GM19455 (cell line): ENCODE measurements around the gene ZNF219.

Source experiments
- ATAC-seq: cut with Tn5 transposase; IDR thresholded peaks from one replicate; pipeline ENCODE4 v1.9.1; 2021; ENCODE audit not compliant: unreplicated experiment

Gene ZNF219

GRCh38 chr14:21070083-21070609 lies 28.3 kb downstream of the ZNF219 start, which contains the start of gene ARHGEF40:
TSS of gene ARHGEF40 (plus strand) at chr14:21070304. CDS start at chr14:21070397, 93 bp downstream.
- ATAC-seq = no peak

- ATAC-seq = no peak
These were observed 28.9 kb downstream of the ZNF219 start for GRCh38 chr14:21069388-21070082.

GRCh38 chr14:21068521-21069387 lies 29.7 kb downstream of the ZNF219 start:
- no peak for ATAC-seq

GRCh38 chr14:21066882-21067502 lies 31.5 kb downstream of the ZNF219 start:
- ATAC-seq = no peak

- no peak for ATAC-seq
These were observed 35.0 kb downstream of the ZNF219 start for GRCh38 chr14:21063479-21063878.

- ATAC-seq = no peak
These were observed 37.1 kb downstream of the ZNF219 start for GRCh38 chr14:21061347-21061668.

GRCh38 chr14:21060614-21061346 lies 37.7 kb downstream of the ZNF219 start:
- no peak for ATAC-seq

GRCh38 chr14:21059842-21060613 lies 38.4 kb downstream of the ZNF219 start:
- no peak for ATAC-seq

GRCh38 chr14:21058903-21059302 lies 39.6 kb downstream of the ZNF219 start:
- ATAC-seq = no peak

- no peak for ATAC-seq
These were observed 40.4 kb downstream of the ZNF219 start, which contains the start of gene RNASE8 for GRCh38 chr14:21057803-21058675. TSS of gene RNASE8 (plus strand) at chr14:21057822. CDS start at chr14:21057893, 71 bp downstream.

GRCh38 chr14:21056520-21057163 lies 41.8 kb downstream of the ZNF219 start:
- no peak for ATAC-seq

- ATAC-seq = no peak
These were observed 42.9 kb downstream of the ZNF219 start for GRCh38 chr14:21055432-21056117.

GRCh38 chr14:21054768-21055145 lies 43.7 kb downstream of the ZNF219 start:
- no peak for ATAC-seq

GRCh38 chr14:21054123-21054767 lies 44.2 kb downstream of the ZNF219 start:
- no peak for ATAC-seq

- ATAC-seq = no peak
These were observed 45.0 kb downstream of the ZNF219 start for GRCh38 chr14:21053184-21054122.

- ATAC-seq = no peak
These were observed 47.9 kb downstream of the ZNF219 start for GRCh38 chr14:21050597-21050996.
